Melanocyte of skin (primary cell): Measurements from ENCODE around the gene NLGN2. TPM values are rescaled to one million over a fixed set of nuclear protein-coding genes. Genes with fewer than 3 reads are reported as not detected.

Source experiments
- total RNA-seq, 2 donors: library from RNA; depleted of rRNA; stranded (reverse); fragments of >200 nt; gene quantifications; 2 replicates each; pipeline ENCODE4 v1.2.3, GENCODE V29; 2012

NLGN2 gene
- total RNA-seq: 1 to 10 TPM; 4.0 to 4.1 TPM

DNA sequence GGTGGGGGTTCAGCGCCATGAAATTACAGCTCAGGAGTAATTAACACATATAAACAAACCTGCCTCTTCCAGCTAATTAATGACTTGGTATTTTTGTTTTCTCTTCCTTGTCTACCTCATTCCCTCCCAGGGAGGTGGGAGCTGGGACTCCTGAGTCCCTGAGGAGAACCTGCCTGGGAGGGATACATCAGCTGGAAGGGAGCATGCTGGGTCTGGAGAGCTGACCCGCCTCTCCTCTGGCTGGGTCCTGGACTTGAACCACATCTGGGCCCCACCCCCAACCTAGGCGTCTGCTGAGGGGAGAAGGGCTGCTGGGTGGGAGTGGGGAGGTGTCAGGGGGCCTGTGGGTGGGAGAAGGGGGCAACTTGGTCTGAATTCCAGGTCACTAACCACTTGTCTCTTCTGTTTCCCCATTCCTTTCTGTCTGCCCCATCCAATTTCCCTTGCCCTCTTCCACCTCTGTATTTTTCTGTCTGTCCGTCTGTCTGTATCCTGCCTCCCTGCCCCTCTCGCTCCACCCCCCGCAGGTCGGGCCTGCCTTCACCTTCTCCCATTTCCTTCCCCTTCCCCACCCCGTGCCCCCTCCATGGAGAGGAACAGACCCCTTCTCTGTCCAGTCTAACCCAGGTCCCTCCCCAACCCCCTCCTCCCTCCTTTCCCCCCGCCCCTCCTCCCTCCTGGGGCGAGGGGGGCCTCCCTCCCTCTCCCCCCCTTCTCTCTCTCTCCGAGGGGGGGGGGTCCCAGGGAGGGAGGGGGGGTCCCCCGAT, at the start of gene NLGN2:
Gene NLGN2 (plus strand): TSS at position 361 of the 767 bp plus-strand sequence. CDS start 411 bp downstream, outside the sequence.

DNA sequence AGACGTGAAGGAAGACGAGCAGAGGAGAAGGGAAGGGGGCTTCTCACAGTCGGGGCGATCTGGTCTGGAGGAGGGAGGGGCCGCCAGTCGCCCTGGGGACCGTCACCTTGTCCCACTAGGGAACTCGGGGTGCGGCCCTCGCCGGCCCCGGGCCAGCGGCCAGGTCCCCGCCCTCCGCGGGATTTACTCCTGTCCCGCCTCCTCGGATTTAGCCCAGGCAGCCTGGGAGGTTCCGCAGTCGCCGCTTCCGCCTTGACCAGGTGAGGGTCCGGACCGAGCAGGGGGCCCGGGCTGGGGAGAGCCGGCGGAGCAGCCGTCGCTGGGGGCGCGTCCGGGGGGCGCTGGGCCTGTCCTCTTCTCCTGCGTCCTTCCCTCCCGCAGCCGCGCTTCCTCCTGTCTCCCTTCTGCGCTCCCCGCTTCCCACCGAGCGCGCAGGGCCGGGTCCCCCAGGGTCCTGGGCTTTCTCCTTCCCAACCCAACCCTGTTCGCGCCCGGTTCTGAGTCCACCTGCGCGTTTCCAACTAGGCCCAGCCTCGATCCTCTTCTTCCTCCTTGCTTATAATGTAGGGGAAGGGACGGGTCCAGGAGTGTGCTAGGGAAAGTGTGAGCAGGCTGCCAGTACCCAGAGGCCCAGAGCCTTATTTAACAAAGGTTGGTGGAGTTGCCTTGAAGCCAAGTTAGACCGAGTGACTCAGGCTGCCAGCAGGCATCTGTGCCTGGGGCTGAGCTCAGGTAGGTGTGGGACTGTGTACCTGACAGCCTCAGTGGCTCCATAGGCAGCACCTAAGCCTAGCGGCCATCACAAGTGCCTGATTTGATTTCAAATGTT, 26.6 kb upstream of the NLGN2 start, which contains the start of gene TNK1:
Gene TNK1 (plus strand): TSS at position 235 of the 829 bp plus-strand sequence. CDS start 1,838 bp downstream, outside the sequence.

DNA sequence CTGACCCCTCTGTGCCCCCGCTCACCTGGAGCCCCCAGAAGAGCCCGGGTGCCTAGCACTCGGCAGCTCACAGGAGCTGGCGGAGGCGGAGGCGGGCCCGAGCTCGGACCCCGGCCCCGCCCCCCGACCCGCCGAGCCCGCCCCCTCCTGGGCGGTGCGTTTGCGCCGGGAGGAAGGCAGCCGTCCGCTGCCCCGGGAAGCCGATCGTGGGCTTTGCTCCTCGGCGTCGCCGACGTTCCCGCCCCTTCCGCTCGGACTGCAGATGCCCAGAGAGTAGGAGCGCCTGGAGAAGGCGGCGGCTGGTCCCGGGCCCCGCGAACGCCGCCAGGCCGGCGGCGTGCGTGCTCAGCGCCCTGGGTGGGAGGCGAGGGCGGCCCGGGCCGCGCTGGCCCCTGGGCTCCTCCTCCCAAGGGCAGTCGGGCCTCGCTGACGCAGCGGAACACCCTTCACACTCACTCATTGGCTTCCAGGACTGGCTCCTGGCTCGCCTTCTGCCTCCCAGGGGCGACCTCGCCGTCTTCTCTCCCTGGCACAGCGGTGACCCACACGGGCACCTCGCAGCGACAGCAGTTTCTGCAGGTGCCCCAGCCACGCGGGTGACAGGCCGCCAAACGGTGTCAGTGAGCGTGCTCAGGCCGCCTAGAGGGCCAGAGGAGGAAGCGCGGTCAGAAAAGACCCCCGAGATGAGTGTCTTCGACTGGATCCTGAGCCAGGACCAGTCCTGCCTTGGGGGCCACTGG, 13.0 kb upstream of the NLGN2 start, which contains the start of gene PLSCR3:
Gene PLSCR3 (minus strand): TSS at position 74 of the 740 bp plus-strand sequence. CDS start 415 bp downstream, outside the sequence.

DNA sequence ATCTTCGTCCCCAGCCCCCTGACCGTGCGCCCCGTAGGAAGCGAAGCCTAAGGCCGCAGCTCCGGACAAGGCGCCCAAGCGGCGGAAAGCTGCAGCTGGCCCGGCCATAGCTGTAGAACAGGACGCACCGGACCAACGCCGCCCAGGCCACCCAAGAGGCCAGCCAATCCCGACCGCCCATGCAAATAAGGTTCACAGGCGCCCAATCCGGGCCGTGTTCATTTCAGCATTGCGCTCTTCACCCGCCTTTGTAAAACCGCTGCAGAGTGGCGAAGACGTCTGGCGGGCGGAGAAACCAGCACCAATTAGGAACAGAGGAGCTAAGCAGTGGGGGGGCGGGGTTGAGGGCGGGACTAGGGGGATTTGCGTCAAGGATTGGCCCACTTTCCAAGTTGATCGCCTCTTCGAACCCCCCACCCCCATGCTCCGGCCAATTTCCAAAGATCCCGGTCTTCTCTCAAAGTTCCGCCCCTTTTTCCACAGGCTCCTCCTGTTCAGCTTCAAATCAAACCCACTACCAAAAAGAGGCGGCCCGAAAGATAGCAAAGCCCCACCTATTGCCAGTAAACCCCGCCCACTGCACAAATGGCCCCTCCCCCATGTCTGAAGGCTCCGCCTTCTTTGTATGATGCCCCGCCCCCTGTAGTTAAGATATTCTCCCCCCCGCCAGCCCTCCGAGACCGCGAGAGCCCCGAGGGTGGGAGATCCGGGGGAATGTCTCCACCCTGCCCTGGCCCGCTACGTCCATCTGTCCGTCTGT, 3.5 kb upstream of the NLGN2 start, which contains the start of gene TMEM256:
Gene TMEM256 (minus strand): TSS at position 121 of the 760 bp plus-strand sequence. CDS start 13 bp downstream, at position 108.

DNA sequence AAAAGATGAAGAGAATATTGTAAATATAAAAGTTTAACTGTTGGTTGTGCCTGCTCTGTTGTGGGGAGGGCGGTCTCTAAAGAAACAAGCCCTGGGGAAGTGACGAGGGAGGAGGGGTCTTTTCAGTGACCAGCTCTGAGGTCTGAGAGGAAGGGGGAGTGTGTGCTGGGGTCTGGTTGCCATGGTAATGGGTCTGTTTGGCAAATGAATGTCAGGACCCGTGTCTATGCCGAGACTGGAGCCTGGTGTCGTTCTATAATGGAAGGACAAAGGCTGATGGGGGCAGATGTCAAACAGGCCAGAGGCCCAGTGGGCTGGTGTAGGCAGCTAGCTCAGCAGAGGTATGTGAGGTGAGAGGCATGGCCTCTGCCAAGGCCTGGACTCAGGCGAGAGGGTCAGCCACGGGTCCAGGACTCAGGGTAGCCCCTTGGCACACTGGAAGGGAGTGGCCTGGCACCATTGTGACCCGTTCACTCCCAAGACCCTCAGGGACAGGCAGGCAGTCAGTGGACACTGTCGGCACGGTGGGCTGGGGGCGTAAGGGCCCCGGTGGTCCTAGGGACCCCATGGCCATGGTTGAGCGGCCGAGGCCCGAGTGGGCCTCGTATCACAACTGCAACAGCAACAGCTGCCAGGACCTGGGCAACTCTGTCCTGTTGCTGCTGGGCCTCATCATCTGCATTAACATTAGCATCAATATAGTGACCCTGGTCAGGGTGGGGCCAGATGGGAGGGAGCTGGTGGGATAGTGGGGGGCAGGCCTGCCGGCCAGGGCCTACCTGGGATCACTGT, 12.4 kb downstream of the NLGN2 start, which contains the start of gene SPEM1:
Gene SPEM1 (plus strand): TSS at position 506 of the 792 bp plus-strand sequence. CDS start 61 bp downstream, at position 567.

DNA sequence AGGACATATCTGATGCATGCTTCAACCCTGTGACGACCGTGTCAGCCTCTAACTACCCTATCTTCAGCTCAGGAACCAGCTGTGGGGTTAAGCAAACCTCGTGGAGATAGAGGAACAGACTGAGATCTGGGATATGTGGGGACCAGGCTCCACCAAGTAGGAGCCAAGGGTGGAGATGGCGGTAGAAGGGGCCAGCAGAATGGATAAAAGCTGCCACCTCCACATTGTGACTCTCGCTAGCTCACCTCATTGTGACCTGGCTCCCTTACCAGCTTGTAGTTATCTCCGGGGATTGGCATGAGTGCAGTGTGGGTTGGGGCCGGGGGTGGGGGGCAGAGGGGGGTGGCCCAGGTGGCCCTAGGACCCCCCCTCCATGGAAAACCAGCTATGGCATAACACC, 17.7 kb downstream of the NLGN2 start, which contains the start of gene SPEM2:
Gene SPEM2 (plus strand): TSS at position 301 of the 400 bp plus-strand sequence. CDS start 73 bp downstream, at position 374.

DNA sequence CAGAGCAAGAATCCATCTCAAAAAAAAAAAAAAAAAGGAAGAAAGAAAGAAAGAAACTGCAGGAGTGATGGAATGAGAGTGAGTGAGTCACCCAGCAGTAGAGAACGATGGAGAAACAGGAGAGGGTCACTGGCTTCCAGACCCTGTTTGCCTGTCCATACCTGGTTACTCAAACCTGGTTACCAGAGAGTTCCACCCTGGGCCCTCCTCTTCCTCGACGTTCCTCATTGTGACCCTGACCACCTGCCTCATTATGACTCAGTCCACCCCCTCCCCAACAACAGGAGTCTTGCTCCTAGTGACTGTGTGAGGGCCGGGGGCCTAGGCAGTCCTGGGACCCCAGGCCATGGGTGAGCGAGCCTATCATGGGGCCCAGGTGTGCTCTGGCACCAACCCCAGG, 20.9 kb downstream of the NLGN2 start, which contains the start of gene SPEM3:
Gene SPEM3 (plus strand): TSS at position 301 of the 400 bp plus-strand sequence. CDS start 46 bp downstream, at position 347.

DNA sequence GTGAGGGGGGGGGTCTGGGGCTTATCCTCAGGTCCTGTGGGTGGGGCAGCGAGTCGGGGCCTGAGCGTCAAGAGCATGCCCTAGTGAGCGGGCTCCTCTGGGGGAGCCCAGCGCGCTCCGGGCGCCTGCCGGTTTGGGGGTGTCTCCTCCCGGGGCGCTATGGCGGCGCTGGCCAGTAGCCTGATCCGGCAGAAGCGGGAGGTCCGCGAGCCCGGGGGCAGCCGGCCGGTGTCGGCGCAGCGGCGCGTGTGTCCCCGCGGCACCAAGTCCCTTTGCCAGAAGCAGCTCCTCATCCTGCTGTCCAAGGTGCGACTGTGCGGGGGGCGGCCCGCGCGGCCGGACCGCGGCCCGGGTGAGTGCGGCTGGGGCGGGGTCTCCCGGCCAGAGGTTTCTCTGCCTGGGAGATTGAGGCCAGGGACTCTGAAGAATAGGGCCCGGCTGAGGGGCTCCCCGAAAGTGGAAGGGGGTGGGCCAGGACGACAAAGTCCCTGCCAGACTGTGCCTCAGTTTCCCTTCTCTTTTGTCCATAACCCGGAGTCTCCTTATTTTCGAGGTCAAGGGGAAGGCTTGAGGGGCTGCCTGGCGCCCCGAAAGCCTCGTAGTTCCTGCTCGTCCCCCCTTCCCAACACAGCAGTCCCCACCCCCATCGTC, 31.9 kb downstream of the NLGN2 start, which contains the start of gene FGF11:
Gene FGF11 (plus strand): TSS at position 51 of the 651 bp plus-strand sequence. CDS start 109 bp downstream, at position 160.

DNA sequence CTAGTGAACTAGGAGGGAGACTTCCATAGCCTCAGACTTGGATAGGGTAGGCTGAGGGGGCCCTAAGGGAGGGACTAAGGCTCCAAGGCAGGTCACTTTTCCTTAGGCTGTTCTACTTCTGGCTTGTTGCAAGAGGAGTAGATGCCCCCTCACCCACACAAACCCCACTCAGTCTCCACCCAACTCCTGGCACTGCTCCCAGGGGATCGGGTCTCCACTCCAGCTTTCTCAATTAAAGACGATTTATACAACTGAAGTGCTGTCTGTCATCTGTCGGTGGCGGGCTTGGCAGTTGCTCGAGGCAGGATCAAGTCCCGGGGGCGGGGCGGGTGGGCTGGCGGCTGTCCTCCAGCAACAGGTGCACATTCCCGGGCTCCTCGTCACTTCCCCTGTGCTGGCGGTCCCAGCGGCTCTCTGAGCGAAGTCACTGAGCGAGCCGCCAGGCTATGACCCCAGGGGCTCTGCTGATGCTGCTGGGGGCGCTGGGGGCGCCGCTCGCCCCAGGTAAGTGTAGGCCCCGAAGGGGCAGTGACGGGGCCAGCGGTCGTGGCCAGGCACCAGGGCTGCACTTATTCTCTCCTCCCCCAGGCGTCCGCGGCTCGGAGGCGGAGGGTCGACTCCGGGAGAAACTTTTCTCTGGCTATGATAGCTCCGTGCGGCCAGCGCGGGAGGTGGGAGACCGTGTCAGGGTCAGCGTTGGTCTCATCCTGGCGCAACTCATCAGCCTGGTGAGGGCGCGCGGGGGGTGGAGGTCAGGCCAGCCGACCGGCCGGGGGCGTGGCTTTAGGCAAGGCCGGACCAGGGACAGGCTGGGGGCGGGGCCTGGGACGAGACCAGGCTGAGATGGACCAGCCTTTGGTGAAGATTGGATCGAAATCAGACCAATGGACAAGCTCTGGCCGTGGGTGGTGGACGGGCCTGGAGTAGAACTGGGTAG, 37.3 kb downstream of the NLGN2 start, which contains the start of gene CHRNB1:
Gene CHRNB1 (plus strand): TSS at position 380 of the 937 bp plus-strand sequence. CDS start 67 bp downstream, at position 447.

Other genes with a start within 250 kb of the NLGN2 start
- gene ASGR1, start 228.5 kb upstream of the NLGN2 start, total RNA-seq: under 1 TPM; 0.33 to 0.34 TPM
- 1 to 10 TPM; 6.2 to 9.7 TPM for gene DLG4, start 188.0 kb upstream of the NLGN2 start, total RNA-seq
- 100 to 1,000 TPM in 1 of 2 donors, 10 to 100 TPM in 1; 86.6 to 149 TPM for gene ACADVL, start 187.9 kb upstream of the NLGN2 start, total RNA-seq
- 100 to 1,000 TPM in 1 of 2 donors, 10 to 100 TPM in 1; 98.6 to 107 TPM for gene DVL2, start 173.3 kb upstream of the NLGN2 start, total RNA-seq
- gene PHF23, start 168.4 kb upstream of the NLGN2 start, total RNA-seq: 10 to 100 TPM; 65.7 to 80.9 TPM
- 100 to 1,000 TPM; 165 to 225 TPM for gene GABARAP, start 165.4 kb upstream of the NLGN2 start, total RNA-seq
- 10 to 100 TPM; 18.6 to 30.3 TPM for gene CTDNEP1, start 156.1 kb upstream of the NLGN2 start, total RNA-seq
- 10 to 100 TPM; 33.7 to 47.3 TPM for gene ELP5, start 155.6 kb upstream of the NLGN2 start, total RNA-seq
- gene CLDN7, start 145.4 kb upstream of the NLGN2 start, total RNA-seq: under 1 TPM; 0.69 to 1.00 TPM
- under 1 TPM; under 0.01 to 0.34 TPM for gene SLC2A4, start 126.1 kb upstream of the NLGN2 start, total RNA-seq
- under 1 TPM in 1 of 2 donors, not detected in 1; 0.67 TPM for gene YBX2, start 113.2 kb upstream of the NLGN2 start, total RNA-seq
- gene EIF5A, start 100.2 kb upstream of the NLGN2 start, total RNA-seq: 100 to 1,000 TPM; 830 to 988 TPM
- gene GPS2, start 92.5 kb upstream of the NLGN2 start, total RNA-seq: 10 to 100 TPM; 74.7 to 87.2 TPM
- 10 to 100 TPM; 14.8 to 16.7 TPM for gene NEURL4, start 78.5 kb upstream of the NLGN2 start, total RNA-seq
- gene ACAP1, start 71.3 kb upstream of the NLGN2 start, total RNA-seq: under 1 TPM in 1 of 2 donors, not detected in 1; 0.67 TPM
- gene KCTD11, start 55.7 kb upstream of the NLGN2 start, total RNA-seq: 1 to 10 TPM; 1.3 to 3.4 TPM
- not detected for gene TMEM95, start 52.7 kb upstream of the NLGN2 start, total RNA-seq
- under 1 TPM; 0.69 to 1.00 TPM for gene TNK1, start 26.8 kb upstream of the NLGN2 start, total RNA-seq
- 10 to 100 TPM in 1 of 2 donors, 1 to 10 TPM in 1; 9.6 to 12.0 TPM for gene PLSCR3, start 13.3 kb upstream of the NLGN2 start, total RNA-seq
- 100 to 1,000 TPM in 1 of 2 donors, 10 to 100 TPM in 1; 73.0 to 107 TPM for gene TMEM256, start 3.7 kb upstream of the NLGN2 start, total RNA-seq
- not detected for gene SPEM1, start 12.5 kb downstream of the NLGN2 start, total RNA-seq
- not detected for gene SPEM2, start 17.8 kb downstream of the NLGN2 start, total RNA-seq
- gene SPEM3, start 21.0 kb downstream of the NLGN2 start, total RNA-seq: not detected
- gene TMEM102, start 27.6 kb downstream of the NLGN2 start, total RNA-seq: 1 to 10 TPM; 7.3 to 7.9 TPM
- under 1 TPM; under 0.01 to 0.33 TPM for gene FGF11, start 31.7 kb downstream of the NLGN2 start, total RNA-seq
- 1 to 10 TPM; 5.5 to 5.7 TPM for gene CHRNB1, start 37.2 kb downstream of the NLGN2 start, total RNA-seq
- 10 to 100 TPM; 16.3 to 23.1 TPM for gene ZBTB4, start 71.8 kb downstream of the NLGN2 start, total RNA-seq
- not detected for gene SLC35G6, start 73.6 kb downstream of the NLGN2 start, total RNA-seq
- 10 to 100 TPM; 95.3 to 96.9 TPM for gene POLR2A, start 76.5 kb downstream of the NLGN2 start, total RNA-seq
- gene TNFSF12, start 141.2 kb downstream of the NLGN2 start, total RNA-seq: 10 to 100 TPM; 14.8 to 19.3 TPM
- 1 to 10 TPM; 2.4 to 2.7 TPM for gene TNFSF13, start 150.9 kb downstream of the NLGN2 start, total RNA-seq
- 100 to 1,000 TPM in 1 of 2 donors, 10 to 100 TPM in 1; 67.4 to 114 TPM for gene SENP3, start 154.1 kb downstream of the NLGN2 start, total RNA-seq
- gene CD68, start 171.8 kb downstream of the NLGN2 start, total RNA-seq: 10 to 100 TPM; 18.3 to 20.0 TPM
- gene MPDU1, start 176.0 kb downstream of the NLGN2 start, total RNA-seq: 100 to 1,000 TPM; 181 to 189 TPM
- under 1 TPM in 1 of 2 donors, not detected in 1; 0.33 TPM for gene SOX15, start 182.2 kb downstream of the NLGN2 start, total RNA-seq
- 10 to 100 TPM; 36.3 to 36.5 TPM for gene FXR2, start 207.1 kb downstream of the NLGN2 start, total RNA-seq
- gene SAT2, start 220.0 kb downstream of the NLGN2 start, total RNA-seq: 10 to 100 TPM; 22.4 to 24.6 TPM
- under 1 TPM; 0.33 to 0.34 TPM for gene SHBG, start 222.3 kb downstream of the NLGN2 start, total RNA-seq
- not detected for gene ATP1B2, start 243.1 kb downstream of the NLGN2 start, total RNA-seq